Astrocyte of the hippocampus (primary cell): ENCODE results near the gene HK1.
"Not testable (repeated sequence)": the region's sequence is repeated elsewhere in the genome, so short reads cannot be mapped to it uniquely, and the experiment has no call there.

ENCODE experiments used
- DNase-seq: peaks from one replicate; pipeline ENCODE4 v3.0.0; 2011; ENCODE audit warnings: low read depth, low spot score

HK1 gene

GRCh38 chr10:69308304-69308703, 30.0 kb downstream of the HK1 start:
- DNase-seq = not testable (repeated sequence)

GRCh38 chr10:69311309-69311708, 33.0 kb downstream of the HK1 start:
- DNase-seq = no peak

- DNase-seq = no peak
Measured at GRCh38 chr10:69312528-69312927, 34.2 kb downstream of the HK1 start.

GRCh38 chr10:69315100-69315542, 36.8 kb downstream of the HK1 start:
- DNase-seq = no peak

- no peak for DNase-seq
Measured at GRCh38 chr10:69315610-69316312, 37.5 kb downstream of the HK1 start.

- DNase-seq = peak; percentile 42
Measured at GRCh38 chr10:69316313-69317059, 38.2 kb downstream of the HK1 start.

- DNase-seq = no peak
Measured at GRCh38 chr10:69317175-69317604, 38.9 kb downstream of the HK1 start.

- no peak for DNase-seq
Measured at GRCh38 chr10:69317626-69318105, 39.4 kb downstream of the HK1 start.

GRCh38 chr10:69318106-69318866, 40.0 kb downstream of the HK1 start:
- peak; percentile 96 for DNase-seq

GRCh38 chr10:69318867-69319727, 40.8 kb downstream of the HK1 start:
- peak; percentile 79 for DNase-seq

- DNase-seq = no peak
Measured at GRCh38 chr10:69319841-69320316, 41.6 kb downstream of the HK1 start.

- no peak for DNase-seq
Measured at GRCh38 chr10:69320521-69320920, 42.2 kb downstream of the HK1 start.

GRCh38 chr10:69321039-69321715, 42.9 kb downstream of the HK1 start:
- DNase-seq = no peak

- DNase-seq = no peak
Measured at GRCh38 chr10:69321865-69322264, 43.6 kb downstream of the HK1 start.

- not testable (repeated sequence) for DNase-seq
Measured at GRCh38 chr10:69322346-69322745, 44.0 kb downstream of the HK1 start.

GRCh38 chr10:69323622-69324021, 45.3 kb downstream of the HK1 start:
- no peak for DNase-seq

GRCh38 chr10:69324583-69324982, 46.3 kb downstream of the HK1 start:
- DNase-seq = no peak

- DNase-seq = peak; percentile 55
Measured at GRCh38 chr10:69325637-69326523, 47.6 kb downstream of the HK1 start.

GRCh38 chr10:69326692-69327091, 48.4 kb downstream of the HK1 start:
- no peak for DNase-seq
